ENCODE data around the gene CLEC11A.
A peak's percentile ranks its signal among the peaks of the same experiment; 100 is the strongest.

The CLEC11A gene

GRCh38 chr19:50725218-50725910 lies 2.2 kb downstream of the CLEC11A start:
- Histone ChIP-seq H3K27ac (ENCODE audit: low read length) (no peak overlapping the region), H3K9me3 (ENCODE audit: control insufficient read depth, low read depth, low read length) (no peaks in the 10 kb centered on the region), H3K4me1 (ENCODE audit: control insufficient read depth, low read depth, low read length) (peaks cover 25% of the 10 kb centered on the region), H3K9ac (ENCODE audit: low read length) (peak overlapping the region; percentile 65), H3K4me3 (ENCODE audit: low read length) (peak overlapping the region; percentile 69), H3K27me3 (ENCODE audit: control insufficient read depth, insufficient read depth, low read length) (peaks cover 48% of the 10 kb centered on the region), H3K36me3 (ENCODE audit: control insufficient read depth, low read depth, low read length) (no peaks in the 10 kb centered on the region)

DNA sequence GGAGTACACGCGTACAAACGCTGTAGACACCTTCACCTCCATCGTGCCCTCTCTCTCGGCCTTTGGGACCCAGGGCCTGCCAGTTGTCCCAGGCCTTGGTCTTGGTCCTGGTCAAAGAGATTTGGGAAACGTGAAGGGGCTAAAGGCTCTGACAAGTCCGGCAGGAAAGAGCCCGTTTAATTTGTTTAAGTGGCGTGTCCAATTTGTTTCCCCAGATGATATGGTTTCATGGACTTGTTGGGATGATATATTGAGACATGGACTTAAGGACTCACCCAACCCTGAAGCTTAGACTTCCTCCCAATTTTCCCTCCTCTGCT lies 2.7 kb downstream of the CLEC11A start:
- Histone ChIP-seq H3K4me3 (ENCODE audit: low read length) (peak overlapping the region; percentile 69), H3K27ac (ENCODE audit: low read length) (no peak overlapping the region), H3K4me1 (ENCODE audit: control insufficient read depth, low read depth, low read length) (peaks cover 25% of the 10 kb centered on the region), H3K36me3 (ENCODE audit: control insufficient read depth, low read depth, low read length) (no peaks in the 10 kb centered on the region), H3K9me3 (ENCODE audit: control insufficient read depth, low read depth, low read length) (no peaks in the 10 kb centered on the region), H3K27me3 (ENCODE audit: control insufficient read depth, insufficient read depth, low read length) (peaks cover 43% of the 10 kb centered on the region), H3K9ac (ENCODE audit: low read length) (peak overlapping the region; percentile 65)

- no peaks in the 10 kb centered on the region for H3K36me3 ChIP-seq (ENCODE audit: control insufficient read depth, low read depth, low read length)
- H3K4me3 ChIP-seq (ENCODE audit: low read length) = peak overlapping the region; percentile 46
- H3K27me3 ChIP-seq (ENCODE audit: control insufficient read depth, insufficient read depth, low read length) = peaks cover 21% of the 10 kb centered on the region
- H3K9me3 ChIP-seq (ENCODE audit: control insufficient read depth, low read depth, low read length) = no peaks in the 10 kb centered on the region
- H3K4me1 ChIP-seq (ENCODE audit: control insufficient read depth, low read depth, low read length) = peaks cover 22% of the 10 kb centered on the region
- peak overlapping the region; percentile 28 for H3K9ac ChIP-seq (ENCODE audit: low read length)
- H3K27ac ChIP-seq (ENCODE audit: low read length) = no peak overlapping the region
Observed at GRCh38 chr19:50728084-50728737, 5.0 kb downstream of the CLEC11A start.

DNA sequence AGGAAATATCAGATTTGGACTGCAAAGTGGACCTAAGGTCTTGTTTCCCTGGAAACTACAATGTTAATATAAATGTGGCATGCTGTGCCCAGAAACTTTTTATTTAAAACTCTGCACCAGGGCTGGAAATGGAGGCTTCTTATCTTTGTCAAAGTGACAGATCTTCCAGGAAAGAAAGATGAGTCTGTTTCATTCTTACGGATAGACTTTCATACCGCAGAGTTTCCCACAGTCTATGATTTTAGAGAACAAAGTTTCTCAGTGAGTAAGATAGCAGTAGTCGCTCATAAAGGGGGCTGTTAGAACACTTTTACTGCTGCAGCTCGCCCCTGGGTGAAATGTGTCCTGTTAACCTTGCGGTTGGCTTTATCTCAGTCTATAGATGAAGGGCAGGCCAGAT lies 6.7 kb downstream of the CLEC11A start:
- Histone ChIP-seq H3K4me1 (ENCODE audit: control insufficient read depth, low read depth, low read length) (peaks cover 14% of the 10 kb centered on the region), H3K9ac (ENCODE audit: low read length) (no peak overlapping the region), H3K27me3 (ENCODE audit: control insufficient read depth, insufficient read depth, low read length) (peaks cover 9% of the 10 kb centered on the region), H3K4me3 (ENCODE audit: low read length) (no peak overlapping the region), H3K9me3 (ENCODE audit: control insufficient read depth, low read depth, low read length) (no peaks in the 10 kb centered on the region), H3K36me3 (ENCODE audit: control insufficient read depth, low read depth, low read length) (no peaks in the 10 kb centered on the region), H3K27ac (ENCODE audit: low read length) (no peak overlapping the region)

- no peaks in the 10 kb centered on the region for H3K9me3 ChIP-seq (ENCODE audit: control insufficient read depth, low read depth, low read length)
- no peak overlapping the region for H3K9ac ChIP-seq (ENCODE audit: low read length)
- H3K4me3 ChIP-seq (ENCODE audit: low read length) = no peak overlapping the region
- H3K27ac ChIP-seq (ENCODE audit: low read length) = no peak overlapping the region
- peaks cover 14% of the 10 kb centered on the region for H3K27me3 ChIP-seq (ENCODE audit: control insufficient read depth, insufficient read depth, low read length)
- H3K36me3 ChIP-seq (ENCODE audit: control insufficient read depth, low read depth, low read length) = no peaks in the 10 kb centered on the region
- H3K4me1 ChIP-seq (ENCODE audit: control insufficient read depth, low read depth, low read length) = no peaks in the 10 kb centered on the region
Observed at GRCh38 chr19:50735869-50736268, 12.7 kb downstream of the CLEC11A start.

- H3K27me3 ChIP-seq (ENCODE audit: control insufficient read depth, insufficient read depth, low read length) = peaks cover 14% of the 10 kb centered on the region
- H3K4me3 ChIP-seq (ENCODE audit: low read length) = no peak overlapping the region
- H3K9ac ChIP-seq (ENCODE audit: low read length) = no peak overlapping the region
- no peaks in the 10 kb centered on the region for H3K4me1 ChIP-seq (ENCODE audit: control insufficient read depth, low read depth, low read length)
- no peak overlapping the region for H3K27ac ChIP-seq (ENCODE audit: low read length)
- no peaks in the 10 kb centered on the region for H3K9me3 ChIP-seq (ENCODE audit: control insufficient read depth, low read depth, low read length)
- no peaks in the 10 kb centered on the region for H3K36me3 ChIP-seq (ENCODE audit: control insufficient read depth, low read depth, low read length)
Observed at GRCh38 chr19:50736338-50736737, 13.2 kb downstream of the CLEC11A start.

GRCh38 chr19:50739132-50739913 lies 16.2 kb downstream of the CLEC11A start:
- Histone ChIP-seq H3K9ac (ENCODE audit: low read length) (no peak overlapping the region), H3K4me1 (ENCODE audit: control insufficient read depth, low read depth, low read length) (no peaks in the 10 kb centered on the region), H3K9me3 (ENCODE audit: control insufficient read depth, low read depth, low read length) (no peaks in the 10 kb centered on the region), H3K27me3 (ENCODE audit: control insufficient read depth, insufficient read depth, low read length) (peaks cover 14% of the 10 kb centered on the region), H3K36me3 (ENCODE audit: control insufficient read depth, low read depth, low read length) (no peaks in the 10 kb centered on the region), H3K4me3 (ENCODE audit: low read length) (no peak overlapping the region), H3K27ac (ENCODE audit: low read length) (no peak overlapping the region)

- Histone ChIP-seq H3K27me3 (ENCODE audit: control insufficient read depth, insufficient read depth, low read length) (peaks cover 14% of the 10 kb centered on the region), H3K4me1 (ENCODE audit: control insufficient read depth, low read depth, low read length) (no peaks in the 10 kb centered on the region), H3K36me3 (ENCODE audit: control insufficient read depth, low read depth, low read length) (no peaks in the 10 kb centered on the region), H3K9ac (ENCODE audit: low read length) (no peak overlapping the region), H3K9me3 (ENCODE audit: control insufficient read depth, low read depth, low read length) (no peaks in the 10 kb centered on the region), H3K4me3 (ENCODE audit: low read length) (no peak overlapping the region), H3K27ac (ENCODE audit: low read length) (no peak overlapping the region)
Observed at GRCh38 chr19:50739914-50740426, 16.8 kb downstream of the CLEC11A start.

GRCh38 chr19:50741179-50741933 lies 18.2 kb downstream of the CLEC11A start:
- Histone ChIP-seq H3K9me3 (ENCODE audit: control insufficient read depth, low read depth, low read length) (no peaks in the 10 kb centered on the region), H3K36me3 (ENCODE audit: control insufficient read depth, low read depth, low read length) (no peaks in the 10 kb centered on the region), H3K9ac (ENCODE audit: low read length) (no peak overlapping the region), H3K27ac (ENCODE audit: low read length) (no peak overlapping the region), H3K27me3 (ENCODE audit: control insufficient read depth, insufficient read depth, low read length) (peaks cover 7% of the 10 kb centered on the region), H3K4me3 (ENCODE audit: low read length) (no peak overlapping the region), H3K4me1 (ENCODE audit: control insufficient read depth, low read depth, low read length) (no peaks in the 10 kb centered on the region)

- H3K9me3 ChIP-seq (ENCODE audit: control insufficient read depth, low read depth, low read length) = no peaks in the 10 kb centered on the region
- H3K4me1 ChIP-seq (ENCODE audit: control insufficient read depth, low read depth, low read length) = no peaks in the 10 kb centered on the region
- no peaks in the 10 kb centered on the region for H3K36me3 ChIP-seq (ENCODE audit: control insufficient read depth, low read depth, low read length)
- no peak overlapping the region for H3K27ac ChIP-seq (ENCODE audit: low read length)
- peaks cover 6% of the 10 kb centered on the region for H3K27me3 ChIP-seq (ENCODE audit: control insufficient read depth, insufficient read depth, low read length)
- H3K4me3 ChIP-seq (ENCODE audit: low read length) = no peak overlapping the region
- H3K9ac ChIP-seq (ENCODE audit: low read length) = no peak overlapping the region
Observed at GRCh38 chr19:50743537-50743936, 20.4 kb downstream of the CLEC11A start.

- Histone ChIP-seq H3K4me1 (ENCODE audit: control insufficient read depth, low read depth, low read length) (no peaks in the 10 kb centered on the region), H3K27ac (ENCODE audit: low read length) (no peak overlapping the region), H3K27me3 (ENCODE audit: control insufficient read depth, insufficient read depth, low read length) (no peaks in the 10 kb centered on the region), H3K4me3 (ENCODE audit: low read length) (no peak overlapping the region), H3K36me3 (ENCODE audit: control insufficient read depth, low read depth, low read length) (no peaks in the 10 kb centered on the region), H3K9me3 (ENCODE audit: control insufficient read depth, low read depth, low read length) (no peaks in the 10 kb centered on the region), H3K9ac (ENCODE audit: low read length) (no peak overlapping the region)
Observed at GRCh38 chr19:50745221-50745620, 22.1 kb downstream of the CLEC11A start.

Measured in iPS-18a (cell line).